Iris pigment epithelial cell (primary cell): ENCODE data around the gene OR2W1.

ENCODE experiments used
- DNase-seq: peaks from one replicate; pipeline ENCODE4 v3.0.0-alpha.2; 2011; ENCODE audit warnings: low read depth

OR2W1 gene

DNA sequence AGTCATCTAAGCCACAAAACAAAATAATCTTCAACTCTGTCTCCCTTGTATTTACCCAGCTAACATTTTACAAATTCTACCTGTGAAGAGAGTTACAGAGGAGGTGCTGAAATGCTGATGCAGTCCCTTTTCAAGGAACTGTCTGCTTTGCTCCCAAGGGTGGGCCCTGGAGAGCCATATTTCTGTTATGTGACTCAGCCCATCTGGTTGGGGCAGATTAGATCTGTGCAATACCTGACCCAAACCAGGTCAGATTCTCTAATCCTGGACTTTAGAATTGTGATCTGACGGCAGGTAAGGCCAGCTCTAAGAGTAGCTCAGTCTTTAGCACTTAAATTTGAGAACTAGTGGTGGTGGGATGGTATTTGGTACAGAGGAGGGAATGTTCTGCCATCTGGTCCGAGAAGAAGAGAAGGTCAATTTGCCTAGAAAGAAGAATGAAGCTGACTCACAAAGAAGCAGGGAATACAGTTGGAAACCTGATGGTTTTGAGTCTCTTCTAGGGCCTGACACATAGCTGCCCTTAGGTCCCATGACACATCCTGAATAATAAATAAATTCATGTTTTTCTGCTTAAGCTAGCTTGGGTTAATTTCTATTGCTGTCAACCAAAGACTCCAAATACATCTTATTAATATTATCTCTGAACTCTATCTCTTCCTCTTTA is 48.0 kb downstream of the OR2W1 start:
- DNase-seq, result no peak

DNA sequence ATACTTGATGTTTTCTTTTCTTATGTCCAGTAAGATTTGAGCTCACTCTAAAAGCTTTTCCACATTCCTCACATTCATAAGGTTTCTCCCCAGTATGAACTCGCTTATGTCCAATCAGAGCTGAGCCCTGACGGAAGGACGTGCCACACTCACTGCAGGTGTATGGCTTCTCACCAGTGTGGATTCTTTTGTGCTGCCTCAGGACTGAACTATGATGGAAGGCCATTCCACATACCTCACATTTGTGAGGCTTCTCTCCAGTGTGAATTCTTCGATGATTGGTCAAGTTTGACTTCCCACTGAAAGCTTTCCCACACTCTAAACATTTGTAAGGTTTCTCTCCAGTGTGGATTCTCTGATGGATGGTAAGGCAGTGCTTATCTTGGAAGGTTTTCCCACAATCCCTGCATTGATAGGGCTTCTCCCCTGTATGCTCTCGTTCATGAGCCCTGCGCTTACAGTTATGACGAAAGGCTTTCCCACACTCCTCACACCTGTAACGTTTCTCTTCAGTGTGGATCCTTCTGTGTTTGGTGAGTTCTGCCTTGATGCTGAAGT is 49.8 kb downstream of the OR2W1 start:
- DNase-seq, result no peak
